Measurements from ENCODE around the gene FAM32A.

Gene FAM32A

DNA sequence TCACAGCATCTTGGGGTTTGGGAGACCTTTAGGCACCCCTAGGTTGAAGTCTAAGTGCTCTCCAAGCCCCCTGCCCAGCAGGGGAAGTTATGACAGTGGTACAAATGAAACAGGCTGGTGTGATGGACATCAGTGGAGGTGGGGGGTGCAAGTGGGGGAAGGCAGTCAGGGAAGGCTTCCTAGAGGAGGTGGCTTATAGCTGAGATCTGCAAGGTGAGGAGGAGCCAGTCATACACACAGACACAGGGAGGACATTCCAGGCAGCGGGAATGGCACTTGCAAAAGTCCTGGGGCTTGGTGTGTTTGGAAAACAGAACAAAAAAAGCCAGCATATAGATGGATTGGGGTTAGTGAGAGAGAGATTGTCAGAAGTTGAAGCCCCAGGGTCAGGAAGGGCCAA is 30.1 kb upstream of the FAM32A start:
- no peak overlapping the region for H3K9ac ChIP-seq (ENCODE audit: low read length)
- H3K36me3 ChIP-seq (replicated peaks; ENCODE audit: low read depth, low read length) = peaks cover 70% of the 10 kb centered on the region
- H3K79me2 ChIP-seq (ENCODE audit: low read length) = peaks cover 9% of the 10 kb centered on the region; the same call in 1 of the 2 replicates
- H3K4me1 ChIP-seq (ENCODE audit: low read length) = peaks cover 31% of the 10 kb centered on the region
- no peak overlapping the region for H3K4me3 ChIP-seq (ENCODE audit: low read length)
- TF ChIP-seq, protein P1, sequence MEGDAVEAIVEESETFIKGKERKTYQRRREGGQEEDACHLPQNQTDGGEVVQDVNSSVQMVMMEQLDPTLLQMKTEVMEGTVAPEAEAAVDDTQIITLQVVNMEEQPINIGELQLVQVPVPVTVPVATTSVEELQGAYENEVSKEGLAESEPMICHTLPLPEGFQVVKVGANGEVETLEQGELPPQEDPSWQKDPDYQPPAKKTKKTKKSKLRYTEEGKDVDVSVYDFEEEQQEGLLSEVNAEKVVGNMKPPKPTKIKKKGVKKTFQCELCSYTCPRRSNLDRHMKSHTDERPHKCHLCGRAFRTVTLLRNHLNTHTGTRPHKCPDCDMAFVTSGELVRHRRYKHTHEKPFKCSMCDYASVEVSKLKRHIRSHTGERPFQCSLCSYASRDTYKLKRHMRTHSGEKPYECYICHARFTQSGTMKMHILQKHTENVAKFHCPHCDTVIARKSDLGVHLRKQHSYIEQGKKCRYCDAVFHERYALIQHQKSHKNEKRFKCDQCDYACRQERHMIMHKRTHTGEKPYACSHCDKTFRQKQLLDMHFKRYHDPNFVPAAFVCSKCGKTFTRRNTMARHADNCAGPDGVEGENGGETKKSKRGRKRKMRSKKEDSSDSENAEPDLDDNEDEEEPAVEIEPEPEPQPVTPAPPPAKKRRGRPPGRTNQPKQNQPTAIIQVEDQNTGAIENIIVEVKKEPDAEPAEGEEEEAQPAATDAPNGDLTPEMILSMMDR (IDR thresholded peaks at IDR 0.05; ENCODE audit: low read depth, low read length) = no peak
- no peak for TF ChIP-seq EZH2phosphoT487 (IDR thresholded peaks at IDR 0.05; ENCODE audit: low read depth)
- H3K9me3 ChIP-seq (ENCODE audit: insufficient read depth, low read length) = no peaks in the 10 kb centered on the region
- H2AFZ ChIP-seq (ENCODE audit: low read depth, low read length) = no peak overlapping the region
- H3K27me3 ChIP-seq (ENCODE audit: low read depth, low read length) = no peaks in the 10 kb centered on the region
- H4K20me1 ChIP-seq (ENCODE audit: insufficient read depth, low read length) = peaks cover 38% of the 10 kb centered on the region
- H3K27ac ChIP-seq (ENCODE audit: low read length) = no peak overlapping the region
- no peak overlapping the region for H3K4me2 ChIP-seq (ENCODE audit: low read length)

- no peak overlapping the region for H3K27ac ChIP-seq (ENCODE audit: low read length)
- no peaks in the 10 kb centered on the region for H3K9me3 ChIP-seq (ENCODE audit: insufficient read depth, low read length)
- no peak for TF ChIP-seq EZH2phosphoT487 (IDR thresholded peaks at IDR 0.05; ENCODE audit: low read depth)
- TF ChIP-seq, protein P1 (IDR thresholded peaks at IDR 0.05; ENCODE audit: low read depth, low read length) = no peak
- H3K4me2 ChIP-seq (ENCODE audit: low read length) = no peak overlapping the region
- no peaks in the 10 kb centered on the region for H3K27me3 ChIP-seq (ENCODE audit: low read depth, low read length)
- H3K36me3 ChIP-seq (replicated peaks; ENCODE audit: low read depth, low read length) = peaks cover 61% of the 10 kb centered on the region
- no peak overlapping the region for H3K9ac ChIP-seq (ENCODE audit: low read length)
- no peak overlapping the region for H3K4me3 ChIP-seq (ENCODE audit: low read length)
- peaks cover 34% of the 10 kb centered on the region for H4K20me1 ChIP-seq (ENCODE audit: insufficient read depth, low read length)
- no peak overlapping the region for H2AFZ ChIP-seq (ENCODE audit: low read depth, low read length)
- H3K4me1 ChIP-seq (ENCODE audit: low read length) = peaks cover 42% of the 10 kb centered on the region
- no peaks in the 10 kb centered on the region; the same call in 1 of the 2 replicates for H3K79me2 ChIP-seq (ENCODE audit: low read length)
Observed at GRCh38 chr19:16156904-16157303, 28.3 kb upstream of the FAM32A start.

DNA sequence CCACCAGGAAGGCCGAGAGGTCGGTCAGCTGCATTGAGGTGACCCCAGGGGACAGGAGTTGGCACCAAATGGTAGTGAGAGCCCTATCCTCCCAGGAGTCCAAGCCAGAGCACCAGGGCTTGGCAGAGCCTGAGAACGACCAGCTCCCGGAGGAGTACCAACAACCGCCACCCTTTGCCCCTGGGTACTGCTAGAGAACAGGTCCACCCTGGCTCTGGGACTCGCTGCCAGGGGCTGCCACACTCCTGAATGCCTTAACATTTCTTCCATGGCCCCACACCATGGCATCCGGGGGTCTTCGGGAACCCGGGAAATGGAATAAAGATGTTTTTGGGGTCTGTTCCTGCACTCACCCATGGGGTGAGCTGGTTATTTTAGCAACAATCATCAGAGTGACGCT is 27.6 kb upstream of the FAM32A start:
- peaks cover 42% of the 10 kb centered on the region for H3K4me1 ChIP-seq (ENCODE audit: low read length)
- no peak for TF ChIP-seq EZH2phosphoT487 (IDR thresholded peaks at IDR 0.05; ENCODE audit: low read depth)
- TF ChIP-seq, protein P1 (IDR thresholded peaks at IDR 0.05; ENCODE audit: low read depth, low read length) = no peak
- no peak overlapping the region for H3K9ac ChIP-seq (ENCODE audit: low read length)
- no peak overlapping the region for H3K4me3 ChIP-seq (ENCODE audit: low read length)
- no peaks in the 10 kb centered on the region for H3K9me3 ChIP-seq (ENCODE audit: insufficient read depth, low read length)
- H3K36me3 ChIP-seq (replicated peaks; ENCODE audit: low read depth, low read length) = peaks cover 57% of the 10 kb centered on the region
- no peak overlapping the region for H2AFZ ChIP-seq (ENCODE audit: low read depth, low read length)
- H4K20me1 ChIP-seq (ENCODE audit: insufficient read depth, low read length) = peaks cover 31% of the 10 kb centered on the region
- H3K27me3 ChIP-seq (ENCODE audit: low read depth, low read length) = no peaks in the 10 kb centered on the region
- no peak overlapping the region for H3K27ac ChIP-seq (ENCODE audit: low read length)
- H3K4me2 ChIP-seq (ENCODE audit: low read length) = no peak overlapping the region
- H3K79me2 ChIP-seq (ENCODE audit: low read length) = no peaks in the 10 kb centered on the region; the same call in 1 of the 2 replicates

DNA sequence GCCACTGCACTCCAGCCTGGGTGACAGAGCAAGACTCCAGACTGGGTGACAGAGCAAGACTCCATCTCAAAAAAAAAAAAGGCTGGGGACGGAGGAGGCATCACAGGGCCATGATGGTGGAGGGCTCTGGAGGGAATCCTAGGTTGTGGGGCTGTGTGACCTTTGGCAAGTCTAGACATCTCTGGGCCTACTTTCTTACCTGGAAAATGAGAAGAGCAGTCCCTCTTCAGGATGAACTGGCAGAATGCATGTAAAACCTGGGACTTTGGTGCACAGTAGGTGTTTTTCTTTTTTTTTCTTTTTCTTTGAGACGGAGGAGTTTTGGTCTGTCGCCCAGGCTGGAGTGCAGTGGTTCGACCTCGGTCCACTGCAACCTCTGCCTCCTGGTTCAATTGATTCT is 25.6 kb upstream of the FAM32A start:
- no peak overlapping the region for H3K4me3 ChIP-seq (ENCODE audit: low read length)
- no peak overlapping the region for H3K27ac ChIP-seq (ENCODE audit: low read length)
- H3K79me2 ChIP-seq (ENCODE audit: low read length) = no peaks in the 10 kb centered on the region
- H3K27me3 ChIP-seq (ENCODE audit: low read depth, low read length) = no peaks in the 10 kb centered on the region
- H3K9me3 ChIP-seq (ENCODE audit: insufficient read depth, low read length) = no peaks in the 10 kb centered on the region
- H3K4me2 ChIP-seq (ENCODE audit: low read length) = no peak overlapping the region
- peaks cover 29% of the 10 kb centered on the region for H3K4me1 ChIP-seq (ENCODE audit: low read length)
- H2AFZ ChIP-seq (ENCODE audit: low read depth, low read length) = no peak overlapping the region
- no peak for TF ChIP-seq EZH2phosphoT487 (IDR thresholded peaks at IDR 0.05; ENCODE audit: low read depth)
- TF ChIP-seq, protein P1 (IDR thresholded peaks at IDR 0.05; ENCODE audit: low read depth, low read length) = no peak
- H3K9ac ChIP-seq (ENCODE audit: low read length) = no peak overlapping the region
- H4K20me1 ChIP-seq (ENCODE audit: insufficient read depth, low read length) = peaks cover 10% of the 10 kb centered on the region
- H3K36me3 ChIP-seq (replicated peaks; ENCODE audit: low read depth, low read length) = peaks cover 36% of the 10 kb centered on the region
